SK-N-SH (cell line): ENCODE data around the gene PTDSS2. TPM values are rescaled to one million over a fixed set of nuclear protein-coding genes. Genes with fewer than 3 reads are reported as not detected.
A peak's percentile ranks its signal among the peaks of the same experiment; 100 is the strongest.

ENCODE experiments used
- CTCF ChIA-PET: fragments of 300-600, 350-600 bp; formaldehyde crosslinking; extraction: SDS; loops from one replicate; lab custom pipeline; 2021; lab: Yijun Ruan, JAX
- POLR2A ChIA-PET: fragments of 350-600 bp; sonication (Branson Sonifier 250); formaldehyde crosslinking; extraction: SDS; loops from one replicate; lab custom pipeline; 2020; ENCODE audit warnings: antibody characterized with exemption, inconsistent platforms; lab: Yijun Ruan, JAX
- DNase-seq: peaks from one replicate; pipeline ENCODE4 v3.0.0; 2012
- H2AFZ ChIP-seq: fragments of 200-600 bp; sonication (generic); 2 replicates; pipeline ENCODE4 v1.8.1; 2016; ENCODE audit warnings: antibody characterized with exemption, mild to moderate bottlenecking, low read depth
- H3F3A ChIP-seq: fragments of 200-600 bp; sonication (generic); replicated peaks from 2 replicates; pipeline ENCODE3; 2016; ENCODE audit warnings: antibody characterized with exemption, mild to moderate bottlenecking; ENCODE audit not compliant: insufficient read depth
- H3K27ac ChIP-seq, 2 experiments: fragments of 200-500 bp in 1 of 2; fragments of 200-600 bp in 1 of 2; sonication (Bioruptor generic) in 1 of 2; sonication (generic), shearing (Covaris generic) in 1 of 2; 2 replicates each; pipeline versions ENCODE4 v1.5.1 to v1.6.1; 2014 to 2016; ENCODE audit warnings: low read depth in 2 of 2, inconsistent platforms in 1 of 2, low read length in 1 of 2, mild to moderate bottlenecking in 1 of 2, mixed read lengths in 1 of 2
- H3K27me3 ChIP-seq: fragments of 200-600 bp; sonication (generic), shearing (Covaris generic); 2 replicates; pipeline ENCODE4 v1.6.1; 2016; ENCODE audit warnings: mixed run types; ENCODE audit not compliant: insufficient read depth
- H3K36me3 ChIP-seq, 2 experiments: fragments of 200-500 bp in 1 of 2; fragments of 200-600 bp in 1 of 2; sonication (Bioruptor generic) in 1 of 2; sonication (generic) in 1 of 2; replicated peaks in 1 of 2; 2 replicates each; pipeline versions ENCODE3 to v1.5.1; 2014 to 2016; ENCODE audit warnings: low read length in 1 of 2, mild to moderate bottlenecking in 1 of 2; ENCODE audit not compliant: insufficient read depth in 2 of 2, control insufficient read depth in 1 of 2
- H3K4me1 ChIP-seq, 2 experiments: fragments of 200-500 bp in 1 of 2; fragments of 200-600 bp in 1 of 2; sonication (Bioruptor generic) in 1 of 2; sonication (generic), shearing (Covaris generic) in 1 of 2; 2 replicates each; pipeline versions ENCODE4 v1.5.1 to v1.6.1; 2014 to 2016; ENCODE audit warnings: low read depth in 1 of 2, low read length in 1 of 2, mixed run types in 1 of 2; ENCODE audit not compliant: insufficient read depth in 2 of 2, control insufficient read depth in 1 of 2
- H3K4me2 ChIP-seq: fragments of 200-600 bp; sonication (generic), shearing (Covaris generic); 2 replicates; pipeline ENCODE4 v1.6.1; 2017; ENCODE audit warnings: mixed run types
- H3K4me3 ChIP-seq, 2 experiments: fragments of 200-500 bp in 1 of 2; fragments of 200-600 bp in 1 of 2; sonication (Bioruptor generic) in 1 of 2; sonication (generic), shearing (Covaris generic) in 1 of 2; 2 replicates each; pipeline versions ENCODE4 v1.5.1 to v1.8.1; 2014 to 2016; ENCODE audit warnings: low read depth in 2 of 2, inconsistent platforms in 1 of 2, low read length in 1 of 2, mild to moderate bottlenecking in 1 of 2, mixed read lengths in 1 of 2, moderate library complexity in 1 of 2
- H3K79me2 ChIP-seq: fragments of 200-600 bp; sonication (generic); 2 replicates; pipeline ENCODE4 v1.8.1; 2017; ENCODE audit warnings: mild to moderate bottlenecking; ENCODE audit not compliant: insufficient read depth
- H3K9ac ChIP-seq: fragments of 200-600 bp; sonication (generic); 2 replicates; pipeline ENCODE4 v1.6.1; 2017; ENCODE audit warnings: mixed run types
- H3K9me2 ChIP-seq: fragments of 200-600 bp; sonication (generic); 2 replicates; pipeline ENCODE4 v1.6.1; 2017; ENCODE audit warnings: mixed run types
- H3K9me3 ChIP-seq: fragments of 200-600 bp; sonication (generic); 2 replicates; pipeline ENCODE4 v1.6.1; 2017; ENCODE audit warnings: mixed run types, mild to moderate bottlenecking, moderate library complexity
- H4K20me1 ChIP-seq: fragments of 200-600 bp; sonication (generic); 2 replicates; pipeline ENCODE4 v1.6.1; 2017; ENCODE audit warnings: mild to moderate bottlenecking, mixed run types; ENCODE audit not compliant: insufficient read depth
- CHD2 ChIP-seq: fragments of 150-350 bp; IDR thresholded peaks from 2 replicates; pipeline ENCODE4 v1.6.1; 2018; ENCODE audit warnings: low read length; ENCODE audit not compliant: partially characterized antibody
- EP300 ChIP-seq, 2 experiments: IDR thresholded peaks; 2 replicates each; pipeline versions ENCODE4 v1.4.0 to v1.6.1; 2012; ENCODE audit warnings: borderline replicate concordance in 1 of 2, low read depth in 1 of 2, low read length in 1 of 2
- EZH2phosphoT487 ChIP-seq: fragments of 200-600 bp; sonication (generic); IDR thresholded peaks from 2 replicates; pipeline ENCODE4 v1.6.1; 2017; ENCODE audit warnings: low read depth, mixed run types, mild to moderate bottlenecking, antibody characterized with exemption, moderate library complexity, borderline replicate concordance
- GABPA ChIP-seq: IDR thresholded peaks from 2 replicates; pipeline ENCODE4 v1.4.0; 2012; ENCODE audit warnings: low read depth, mild to moderate bottlenecking
- IRF3 ChIP-seq: fragments of 150-350 bp; IDR thresholded peaks from 2 replicates; pipeline ENCODE4 v1.6.1; 2016; ENCODE audit warnings: mild to moderate bottlenecking, low read depth, low read length
- MAX ChIP-seq: IDR thresholded peaks from 2 replicates; pipeline ENCODE4 v1.4.0; 2012; ENCODE audit warnings: low read depth
- MEF2A ChIP-seq: IDR thresholded peaks from 2 replicates; pipeline ENCODE4 v1.4.0; 2012; ENCODE audit warnings: low read depth, borderline replicate concordance
- MXI1 ChIP-seq: IDR thresholded peaks from 2 replicates; pipeline ENCODE4 v1.6.1; 2012; ENCODE audit warnings: mild to moderate bottlenecking, low read depth, low read length, improper control_type of control experiment
- NRF1 ChIP-seq: IDR thresholded peaks from 2 replicates; pipeline ENCODE4 v1.6.1; 2012; ENCODE audit warnings: low read depth, mild to moderate bottlenecking, low read length
- PBX3 ChIP-seq: IDR thresholded peaks from 2 replicates; pipeline ENCODE4; 2012
- RCOR1 ChIP-seq: fragments of 150-350 bp; IDR thresholded peaks from 2 replicates; pipeline ENCODE4 v1.6.1; 2017; ENCODE audit warnings: antibody characterized with exemption, low read length
- REST ChIP-seq: IDR thresholded peaks from 2 replicates; pipeline ENCODE4 v1.6.1; 2012; ENCODE audit warnings: mild to moderate bottlenecking, low read depth, low read length, moderate library complexity
- SIN3A ChIP-seq: IDR thresholded peaks from 2 replicates; pipeline ENCODE4 v1.6.1; 2012; ENCODE audit warnings: low read depth, mild to moderate bottlenecking, low read length, moderate library complexity, borderline replicate concordance
- SMC3 ChIP-seq: IDR thresholded peaks from 2 replicates; pipeline ENCODE4 v1.6.1; 2012; ENCODE audit warnings: low read depth, low read length, improper control_type of control experiment
- TAF1 ChIP-seq: IDR thresholded peaks from 2 replicates; pipeline ENCODE4 v1.6.1; 2012; ENCODE audit warnings: low read depth, mild to moderate bottlenecking, low read length, moderate library complexity, borderline replicate concordance
- USF1 ChIP-seq: IDR thresholded peaks from 2 replicates; pipeline ENCODE4 v1.4.0; 2012; ENCODE audit warnings: low read depth, borderline replicate concordance
- USF2 ChIP-seq: fragments of 150-350 bp; IDR thresholded peaks from 2 replicates; pipeline ENCODE4 v1.6.1; 2017; ENCODE audit warnings: antibody characterized with exemption, low read length, low read depth, borderline replicate concordance
- WGBS: methylation state at CpG from one replicate; pipeline ENCODE4 v1.1.6; 2017; ENCODE audit warnings: low lambda C conversion rate; 5-methylcytosine and 5-hydroxymethylcytosine counted together
- polyA plus RNA-seq, 3 experiments: library from polyadenylated mRNA; depleted of rRNA; stranded (reverse); fragments of >200 nt; gene quantifications; 2 replicates each; pipeline ENCODE4 v1.2.3, GENCODE V29; 2012

PTDSS2 gene
- polyA plus RNA-seq, 1 of the 3 experiments (the other 2 are of a cell fraction), result 28.6 TPM

GRCh38 chr11:404551-405264 lies 45.4 kb upstream of the PTDSS2 start:
- TF ChIP-seq SIN3A, result no peak
- TF ChIP-seq NRF1, result no peak
- no peak for TF ChIP-seq CHD2
- TF ChIP-seq MEF2A, result no peak
- no peak for TF ChIP-seq EZH2phosphoT487
- TF ChIP-seq MAX, result no peak
- TF ChIP-seq RCOR1, result no peak
- Histone ChIP-seq H3F3A (no peaks in the 10 kb centered on the region), H2AFZ (no peak overlapping the region), H3K9me2 (no peaks in the 10 kb centered on the region), H3K27ac (no peak overlapping the region), H3K4me1 (peaks cover 0 to 12% of the 10 kb centered on the region in 2 experiments; a peak in 1 of 4 replicates), H4K20me1 (no peaks in the 10 kb centered on the region), H3K27me3 (peaks cover 7% of the 10 kb centered on the region; the same call in 1 of the 2 replicates), H3K9me3 (no peaks in the 10 kb centered on the region), H3K9ac (no peak overlapping the region), H3K79me2 (no peaks in the 10 kb centered on the region), H3K4me3 (no peak overlapping the region), H3K36me3 (no peaks in the 10 kb centered on the region), H3K4me2 (no peak overlapping the region)
- DNase-seq, result no peak
- ChIA-PET CTCF (interaction anchor here (5.9 to 6.6 kb wide), 2 partner anchors 8 to 45 kb away, joined by 31 to 77 read pairs; partner anchors contain the start of gene PTDSS2), POLR2A (no interaction called here)
- WGBS, result 95% methylated on average over 13 of the region's 14 CpGs

GRCh38 chr11:405323-405953 lies 44.6 kb upstream of the PTDSS2 start:
- Histone ChIP-seq H3K79me2 (no peaks in the 10 kb centered on the region), H3F3A (no peaks in the 10 kb centered on the region), H3K4me2 (peak overlapping the region; percentile 98; the same call in 1 of the 2 replicates), H4K20me1 (no peaks in the 10 kb centered on the region), H2AFZ (no peak overlapping the region), H3K4me3 (no peak overlapping the region), H3K9ac (no peak overlapping the region), H3K9me2 (no peaks in the 10 kb centered on the region), H3K36me3 (no peaks in the 10 kb centered on the region), H3K27ac (no peak overlapping the region), H3K27me3 (no peaks in the 10 kb centered on the region), H3K4me1 (peaks cover 0 to 19% of the 10 kb centered on the region in 2 experiments; a peak in 1 of 4 replicates), H3K9me3 (no peaks in the 10 kb centered on the region)
- no peak for DNase-seq
- CTCF ChIA-PET, result interaction anchor here (1.1 to 6.6 kb wide), 3 partner anchors 9 to 44 kb away, joined by 3 to 77 read pairs (median 31); partner anchors contain the start of gene PTDSS2
- POLR2A ChIA-PET, result no interaction called here
- 87% methylated on average over 12 of the region's 17 CpGs for WGBS
- TF ChIP-seq MXI1 (no peak), EZH2phosphoT487 (no peak), USF2 (no peak), EP300 (IDR thresholded peaks at IDR 0.05; ENCODE audit: borderline replicate concordance in 1 of 2, low read depth in 1 of 2, low read length in 1 of 2) (no peak), TAF1 (no peak), SMC3 (no peak), USF1 (no peak), GABPA (no peak), REST (no peak), IRF3 (no peak), PBX3 (no peak)
